ENCODE measurements around the gene AXL.
"Not testable (repeated sequence)": the region's sequence is repeated elsewhere in the genome, so short reads cannot be mapped to it uniquely, and the experiment has no call there.

AXL gene

DNA sequence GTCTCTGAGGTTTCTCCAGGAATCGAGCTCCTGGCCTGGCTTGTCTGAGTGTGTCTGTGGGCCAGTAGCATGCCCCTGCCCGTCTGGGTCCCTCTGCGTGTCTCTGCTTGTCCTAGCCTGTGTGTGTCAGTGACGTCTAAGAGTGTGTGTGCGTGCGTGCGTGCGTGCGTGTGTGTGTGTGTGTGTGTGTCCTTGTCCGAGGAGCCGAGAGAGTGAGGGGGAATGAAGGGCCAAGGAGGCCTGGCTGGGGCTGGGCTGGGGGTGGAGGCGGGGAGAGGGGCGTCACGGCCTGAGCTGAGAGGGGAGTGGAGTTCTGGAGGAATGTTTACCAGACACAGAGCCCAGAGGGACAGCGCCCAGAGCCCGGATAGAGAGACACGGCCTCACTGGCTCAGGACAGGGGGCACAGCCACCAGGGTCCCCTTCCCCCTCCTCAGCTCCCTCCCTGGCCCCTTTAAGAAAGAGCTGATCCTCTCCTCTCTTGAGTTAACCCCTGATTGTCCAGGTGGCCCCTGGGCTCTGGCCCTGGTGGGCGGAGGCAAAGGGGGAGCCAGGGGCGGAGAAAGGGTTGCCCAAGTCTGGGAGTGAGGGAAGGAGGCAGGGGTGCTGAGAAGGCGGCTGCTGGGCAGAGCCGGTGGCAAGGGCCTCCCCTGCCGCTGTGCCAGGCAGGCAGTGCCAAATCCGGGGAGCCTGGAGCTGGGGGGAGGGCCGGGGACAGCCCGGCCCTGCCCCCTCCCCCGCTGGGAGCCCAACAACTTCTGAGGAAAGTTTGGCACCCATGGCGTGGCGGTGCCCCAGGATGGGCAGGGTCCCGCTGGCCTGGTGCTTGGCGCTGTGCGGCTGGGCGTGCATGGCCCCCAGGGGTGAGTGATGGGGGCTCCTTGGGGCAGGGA is at the start of gene AXL:
Gene AXL (plus strand): TSS at position 609 of the 893 bp plus-strand sequence. CDS start 170 bp downstream, at position 779.
- DNase-seq (ENCODE audit: low read depth), result no peak

DNA sequence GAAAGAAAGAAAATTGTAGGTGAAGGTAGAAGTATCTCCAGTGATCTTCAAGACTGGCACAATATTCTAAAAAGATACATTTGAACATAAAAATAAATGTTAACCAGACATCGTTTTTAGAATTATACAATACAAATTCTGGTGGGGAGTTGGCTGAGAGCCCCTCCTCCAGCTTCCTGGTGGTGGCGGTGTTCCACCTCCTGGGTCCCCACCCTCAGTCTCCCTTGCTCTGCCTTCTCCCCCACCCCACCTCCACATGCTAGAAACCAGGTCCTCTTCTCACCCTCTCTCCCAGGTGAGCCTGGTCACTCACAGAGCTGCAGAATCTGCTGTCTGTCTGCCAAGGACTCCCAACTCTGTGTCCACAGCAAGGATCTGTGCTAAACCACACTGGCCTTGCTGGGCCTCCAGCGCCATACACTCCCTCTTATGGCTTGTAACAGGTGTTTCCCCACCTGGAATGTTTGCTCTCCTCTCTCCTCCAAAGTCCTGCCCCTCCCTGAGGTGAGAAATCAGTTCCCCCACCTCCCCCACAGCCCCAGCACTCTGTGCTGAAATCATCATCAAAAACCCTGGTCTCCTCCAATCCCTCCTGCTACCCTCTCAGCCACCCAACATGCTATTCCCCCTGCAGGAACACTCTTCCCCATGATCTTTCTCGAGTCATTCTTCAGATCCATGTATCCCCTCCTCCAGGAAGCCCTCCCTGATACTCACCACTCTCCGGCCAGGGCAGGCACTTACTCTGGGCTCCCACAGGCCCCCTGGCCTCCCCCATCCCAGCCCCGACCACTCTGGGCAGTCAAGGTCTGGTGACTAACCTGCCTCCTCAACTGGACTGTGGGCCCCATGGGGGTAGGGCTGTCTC is 46.5 kb upstream of the AXL start:
- DNase-seq (ENCODE audit: low read depth), result no peak

DNA sequence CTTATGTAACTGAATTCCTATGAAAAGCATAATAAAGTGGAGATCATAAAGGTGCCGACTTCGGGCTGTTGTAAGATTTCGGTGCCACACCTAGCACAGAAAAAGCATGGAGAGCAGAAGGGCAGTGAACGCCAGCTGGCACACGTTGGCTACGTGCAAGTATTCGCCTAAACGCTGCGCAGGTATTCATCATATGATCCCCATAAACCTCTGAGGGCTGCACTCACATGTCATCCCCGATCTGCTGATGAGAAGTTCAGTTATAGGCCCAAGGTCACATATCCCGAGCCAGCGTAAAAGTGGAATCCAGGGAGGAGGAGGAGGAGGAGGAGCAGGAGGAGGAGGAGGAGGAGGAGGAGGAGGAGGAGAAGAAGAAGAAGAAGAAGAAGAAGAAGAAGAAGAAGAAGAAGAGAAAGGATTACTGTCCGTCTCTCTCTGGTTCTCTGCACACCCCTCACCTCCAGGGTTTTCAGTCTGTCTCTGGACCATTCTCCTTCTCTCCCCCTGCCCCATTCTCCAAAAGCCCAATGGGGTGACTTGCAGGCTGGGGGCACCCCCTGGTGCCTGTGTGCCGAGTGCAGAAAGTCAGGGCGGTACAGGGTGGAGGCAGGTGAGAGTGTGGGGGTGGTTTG is 44.6 kb upstream of the AXL start:
- DNase-seq (ENCODE audit: low read depth), result no peak

DNA sequence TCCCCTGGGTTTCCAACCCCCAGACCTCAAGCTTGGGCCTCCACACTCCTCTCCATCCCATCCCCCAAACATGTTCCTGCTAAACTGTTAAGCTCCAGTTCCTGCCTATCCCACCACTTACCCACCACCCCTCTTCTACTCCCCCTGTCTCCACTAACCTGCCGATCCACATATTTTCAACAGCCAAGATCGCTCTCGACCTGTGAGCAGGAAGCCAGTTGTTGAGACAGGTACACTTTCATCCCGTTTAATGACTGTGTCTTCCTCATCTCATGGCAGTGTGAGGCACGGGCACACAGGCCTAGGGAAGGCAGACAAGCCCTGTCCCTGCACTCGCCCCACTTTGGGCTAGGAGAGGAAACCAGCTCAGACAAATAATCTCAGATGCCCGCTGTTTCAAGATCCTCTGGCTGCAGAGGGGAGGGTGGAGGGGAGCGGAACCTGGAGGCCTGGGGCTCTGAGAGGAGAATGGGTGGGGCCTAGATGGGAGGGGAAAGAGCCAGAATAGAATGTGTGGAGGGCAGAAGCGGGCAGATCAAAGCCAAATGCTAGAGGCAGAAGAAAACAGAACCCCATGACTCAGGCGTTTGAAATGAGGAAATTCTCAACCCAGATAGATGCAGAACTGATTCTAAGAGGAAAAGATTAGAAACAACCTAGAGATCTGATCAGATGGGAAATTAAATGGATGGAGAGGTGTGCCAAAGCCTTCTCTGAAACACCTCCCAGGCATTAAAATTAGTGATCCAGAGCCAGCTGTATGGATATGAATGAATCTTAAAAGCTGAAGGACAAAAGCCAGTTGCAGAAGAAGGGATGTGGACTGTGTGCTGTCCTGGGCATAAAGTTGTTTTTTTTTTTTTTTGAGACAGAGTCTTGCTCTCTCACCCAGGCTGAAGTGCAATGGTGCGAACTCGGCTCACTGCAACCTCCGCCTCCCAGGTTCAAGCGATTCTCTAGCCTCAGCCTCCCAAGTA is 42.9 kb upstream of the AXL start:
- DNase-seq (ENCODE audit: low read depth), result peak; percentile 7

DNA sequence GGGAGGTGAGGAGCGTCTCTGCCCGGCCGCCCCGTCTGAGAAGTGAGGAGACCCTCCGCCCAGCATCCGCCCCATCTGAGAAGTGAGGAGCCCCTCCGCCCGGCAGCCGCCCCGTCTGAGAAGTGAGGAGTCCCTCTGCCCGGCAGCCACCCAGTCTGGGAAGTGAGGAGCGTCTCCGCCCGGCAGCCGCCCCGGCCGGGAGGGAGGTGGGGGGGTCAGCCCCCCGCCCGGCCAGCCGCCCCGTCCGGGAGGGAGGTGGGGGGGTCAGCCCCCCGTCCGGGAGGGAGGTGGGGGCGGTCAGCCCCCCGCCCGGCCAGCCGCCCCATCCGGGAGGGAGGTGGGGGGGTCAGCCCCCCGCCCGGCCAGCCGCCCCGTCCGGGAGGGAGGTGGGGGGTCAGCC is 38.9 kb upstream of the AXL start:
- not testable (repeated sequence) for DNase-seq (ENCODE audit: low read depth)

DNA sequence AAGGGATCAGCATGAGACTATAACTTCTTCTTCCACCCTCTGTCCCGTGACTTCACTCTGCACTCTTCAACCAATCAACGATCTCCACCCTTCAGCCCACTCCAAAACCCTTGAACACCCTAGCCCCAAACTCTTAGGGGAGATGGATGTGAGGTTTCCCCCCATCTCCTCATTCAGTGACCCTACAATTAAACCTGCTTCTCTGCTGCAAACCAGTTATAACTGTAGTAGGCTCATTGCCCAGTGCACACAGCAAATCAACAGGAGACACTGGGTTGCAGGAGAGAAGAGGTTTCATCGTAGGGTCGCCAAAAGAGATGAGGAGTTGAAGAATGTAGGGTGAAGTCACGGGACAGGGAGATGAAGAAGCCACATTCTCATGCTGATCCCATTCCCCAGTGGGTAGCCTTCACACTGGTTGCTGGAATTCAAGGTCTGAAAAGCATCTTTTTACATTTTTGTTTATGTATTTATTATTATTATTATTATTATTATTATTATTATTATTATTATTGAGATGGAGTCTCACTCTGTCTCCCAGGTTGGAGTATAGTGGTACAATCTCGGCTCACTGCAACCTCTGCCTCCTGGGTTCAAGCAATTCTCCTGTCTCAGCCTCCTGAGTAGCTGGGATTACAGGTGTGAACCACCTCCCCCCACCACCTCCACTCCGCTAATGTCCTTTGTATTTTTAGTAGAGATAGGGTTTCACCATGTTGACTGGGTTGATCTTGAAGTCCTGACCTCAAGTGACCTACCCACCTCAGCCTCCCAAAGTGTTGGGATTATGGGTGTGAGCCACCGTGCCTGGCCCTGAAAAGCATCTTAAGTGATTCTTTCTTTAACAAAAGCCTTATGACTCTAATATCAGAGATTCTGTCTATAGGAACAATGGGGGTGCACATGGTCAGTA is 31.8 kb upstream of the AXL start:
- DNase-seq (ENCODE audit: low read depth), result no peak

DNA sequence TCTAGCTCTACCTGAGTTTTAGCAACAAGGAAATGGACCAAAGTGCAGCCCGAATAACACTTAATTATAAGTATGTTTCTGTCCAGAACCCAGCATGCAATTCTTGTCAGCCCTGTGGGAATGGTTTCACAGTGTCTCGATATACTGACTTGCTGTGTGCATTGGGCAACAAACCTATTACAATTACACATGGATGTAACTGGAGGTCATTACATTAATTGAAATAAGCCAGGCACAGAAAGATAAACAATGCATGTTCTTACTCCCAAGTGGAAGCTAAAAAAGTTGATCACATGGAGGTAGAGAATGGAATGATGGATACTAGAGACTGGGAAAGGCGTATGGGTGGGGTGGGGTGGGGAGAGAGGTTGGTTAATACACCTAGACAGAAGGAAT is 31.1 kb upstream of the AXL start:
- DNase-seq (ENCODE audit: low read depth), result no peak

DNA sequence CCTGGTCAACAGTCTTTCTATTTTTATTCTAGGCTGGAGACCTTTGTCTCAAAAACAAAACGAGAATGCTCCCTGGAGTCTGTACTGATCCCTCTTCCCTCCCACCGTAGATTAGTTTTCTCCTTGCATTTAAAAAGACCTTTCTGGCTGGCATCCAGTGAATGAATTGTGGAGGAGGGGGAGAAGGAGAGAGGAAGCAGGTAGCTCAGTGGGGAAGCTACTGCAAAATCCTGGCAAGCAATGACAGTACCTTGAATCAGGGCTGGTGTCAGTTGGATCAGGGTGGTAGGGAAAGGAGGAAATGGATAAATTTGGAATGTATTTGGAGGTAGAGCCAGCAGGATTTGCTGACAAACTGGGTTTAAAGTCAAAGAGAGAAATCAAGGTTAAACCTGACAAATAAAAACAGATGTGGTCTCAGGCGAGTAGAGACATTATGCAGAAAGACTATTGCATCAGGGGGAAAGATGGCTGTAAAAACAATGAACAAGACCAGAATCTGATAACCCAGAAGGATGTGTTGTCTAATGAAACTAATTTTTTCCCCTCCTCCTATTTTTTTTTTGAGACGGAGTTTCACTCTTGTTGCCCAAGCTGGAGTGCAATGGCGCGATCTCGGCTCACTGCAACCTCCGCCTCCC is 29.5 kb upstream of the AXL start:
- DNase-seq (ENCODE audit: low read depth), result no peak

DNA sequence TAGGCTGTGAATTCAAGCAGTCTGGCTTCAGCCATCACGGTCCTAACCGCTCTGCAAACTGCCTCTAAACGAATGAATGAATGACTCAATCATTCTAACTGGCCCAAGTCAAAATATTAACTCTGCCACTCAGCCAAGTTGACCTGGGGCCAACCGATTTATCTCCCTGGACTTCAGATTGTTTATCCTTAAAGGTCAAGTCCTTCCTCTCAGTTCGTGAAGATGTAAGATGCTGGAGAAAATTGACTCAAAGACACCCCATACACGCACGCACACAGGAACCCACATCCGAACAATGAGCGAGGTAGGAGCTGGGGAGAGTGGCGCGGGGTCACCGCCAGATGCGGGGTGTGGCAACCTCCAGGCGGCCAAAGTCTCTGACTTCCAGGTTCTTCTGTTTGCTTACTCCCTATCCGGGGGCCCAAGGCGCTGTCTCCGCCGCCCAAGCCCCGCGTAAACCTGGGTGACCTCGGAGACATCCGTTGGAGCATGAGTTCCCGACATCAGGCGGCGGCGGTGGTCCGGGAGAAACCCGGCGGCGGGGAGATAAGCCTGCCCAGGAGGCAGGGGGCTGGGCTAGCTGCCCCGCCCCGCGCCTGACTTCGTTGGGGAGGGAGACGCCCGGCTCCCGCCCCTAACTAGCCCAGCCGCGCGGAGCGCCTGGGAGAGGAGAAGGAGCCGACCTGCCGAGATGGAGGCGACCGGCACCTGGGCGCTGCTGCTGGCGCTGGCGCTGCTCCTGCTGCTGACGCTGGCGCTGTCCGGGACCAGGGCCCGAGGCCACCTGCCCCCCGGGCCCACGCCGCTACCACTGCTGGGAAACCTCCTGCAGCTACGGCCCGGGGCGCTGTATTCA is 26.2 kb upstream of the AXL start, which contains the start of gene CYP2S1:
Gene CYP2S1 (plus strand): TSS at position 646 of the 856 bp plus-strand sequence. CDS start 46 bp downstream, at position 692.
- DNase-seq (ENCODE audit: low read depth), result no peak

DNA sequence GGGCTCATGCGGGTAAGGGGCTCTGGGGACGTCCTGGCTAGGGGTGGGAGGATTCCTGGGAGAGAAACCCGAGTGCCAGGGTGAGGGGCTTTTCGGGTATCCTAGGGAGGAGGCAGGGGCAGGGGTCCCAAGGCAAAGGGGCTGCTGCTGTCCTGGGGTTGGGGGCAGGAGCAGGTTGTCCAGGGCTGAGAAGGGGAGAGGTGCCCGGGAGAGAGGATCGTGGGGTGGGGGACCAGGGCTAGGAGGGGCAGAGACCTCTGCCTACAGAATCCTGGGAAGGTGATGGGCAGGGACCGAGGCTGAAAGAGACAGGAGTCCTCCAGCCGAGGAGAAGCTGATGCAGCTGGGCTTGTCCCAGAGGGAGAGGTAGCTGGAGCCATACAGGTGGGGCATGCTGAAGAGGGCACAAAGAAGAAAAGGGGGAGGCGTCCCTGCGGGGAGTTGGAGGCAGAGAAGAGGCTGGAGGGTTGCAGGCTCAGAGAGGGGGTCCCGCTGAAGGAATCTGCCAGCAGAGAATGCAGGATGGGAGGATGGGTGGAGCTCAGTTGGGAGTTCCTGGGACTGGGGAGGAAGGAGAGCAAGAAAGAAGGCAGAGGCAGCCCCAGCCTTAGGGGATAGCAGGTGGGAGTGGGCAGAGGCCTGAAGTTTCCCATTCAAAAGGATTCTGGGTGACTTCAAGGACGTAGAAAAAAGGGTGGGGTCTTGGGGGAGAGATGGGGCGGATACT is 25.4 kb upstream of the AXL start:
- no peak for DNase-seq (ENCODE audit: low read depth)

DNA sequence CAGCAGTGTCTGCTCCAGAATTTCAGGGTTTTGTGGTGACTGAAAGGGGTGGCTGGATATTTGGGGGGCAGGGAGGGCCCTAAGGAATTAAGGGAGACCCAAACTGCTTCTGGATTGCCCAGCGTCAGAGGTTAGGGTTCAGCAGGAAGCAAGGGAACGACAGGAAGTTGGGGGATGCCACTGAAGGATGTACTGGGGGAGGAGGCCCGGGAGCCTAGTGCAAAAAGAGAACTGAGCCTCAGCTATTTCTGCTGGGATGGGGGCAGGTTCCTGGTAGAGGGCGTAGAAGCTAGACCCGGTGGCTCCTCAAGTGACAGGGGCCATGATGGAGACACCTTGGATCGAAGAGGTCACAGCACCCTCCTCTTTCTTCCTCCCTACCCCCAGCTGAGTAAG is 24.9 kb upstream of the AXL start:
- DNase-seq (ENCODE audit: low read depth), result no peak

DNA sequence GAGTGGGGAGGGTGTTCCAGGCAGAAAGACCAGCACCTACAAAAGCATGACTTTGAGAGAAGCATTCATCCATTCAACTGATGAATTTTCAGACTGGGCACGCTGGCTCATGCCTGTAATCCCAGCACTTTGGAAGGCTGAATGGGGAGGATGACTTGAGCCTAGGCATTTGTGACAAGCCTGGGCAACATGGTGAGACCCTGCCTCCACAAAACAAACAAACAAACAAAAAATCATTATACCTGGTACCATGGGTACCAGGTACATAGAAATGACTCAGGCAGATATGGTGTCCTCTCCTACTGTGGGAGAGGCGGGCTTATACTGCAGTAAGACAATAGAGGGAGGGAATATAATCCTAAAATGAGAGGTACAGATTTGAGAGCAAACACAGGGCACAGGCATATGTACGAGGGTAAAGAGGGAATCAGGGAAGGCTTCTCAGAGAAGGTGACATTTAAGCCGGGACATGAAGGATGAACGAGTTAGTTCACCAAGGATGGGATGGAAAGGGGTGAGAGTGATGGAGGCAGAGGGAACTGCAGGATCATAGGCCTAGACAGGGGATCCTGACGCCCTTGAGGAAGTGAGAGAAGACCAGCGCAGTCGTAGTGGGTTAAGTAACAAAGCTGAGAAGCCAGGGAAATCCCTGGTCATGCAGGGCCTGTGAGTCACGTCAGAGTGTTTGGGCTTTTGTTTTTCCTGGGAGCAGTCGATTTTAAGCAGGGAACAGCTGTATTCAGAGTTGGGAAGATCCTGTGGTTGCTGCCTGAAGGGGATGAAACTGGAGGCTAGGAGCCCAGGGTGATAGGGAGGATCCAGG is 23.1 kb upstream of the AXL start:
- DNase-seq (ENCODE audit: low read depth), result no peak

DNA sequence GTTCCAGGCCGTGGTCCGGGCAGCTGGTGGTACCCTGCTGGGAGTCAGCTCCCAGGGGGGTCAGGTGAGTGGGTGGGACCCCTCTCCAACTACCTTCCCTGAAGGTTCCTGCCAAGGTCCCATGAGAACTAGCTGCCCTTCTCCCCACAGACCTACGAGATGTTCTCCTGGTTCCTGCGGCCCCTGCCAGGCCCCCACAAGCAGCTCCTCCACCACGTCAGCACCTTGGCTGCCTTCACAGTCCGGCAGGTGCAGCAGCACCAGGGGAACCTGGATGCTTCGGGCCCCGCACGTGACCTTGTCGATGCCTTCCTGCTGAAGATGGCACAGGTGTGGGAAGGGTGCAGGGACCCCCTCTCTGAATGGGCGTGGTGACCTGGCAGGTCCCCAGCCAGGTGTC is 20.5 kb upstream of the AXL start:
- DNase-seq (ENCODE audit: low read depth), result no peak

DNA sequence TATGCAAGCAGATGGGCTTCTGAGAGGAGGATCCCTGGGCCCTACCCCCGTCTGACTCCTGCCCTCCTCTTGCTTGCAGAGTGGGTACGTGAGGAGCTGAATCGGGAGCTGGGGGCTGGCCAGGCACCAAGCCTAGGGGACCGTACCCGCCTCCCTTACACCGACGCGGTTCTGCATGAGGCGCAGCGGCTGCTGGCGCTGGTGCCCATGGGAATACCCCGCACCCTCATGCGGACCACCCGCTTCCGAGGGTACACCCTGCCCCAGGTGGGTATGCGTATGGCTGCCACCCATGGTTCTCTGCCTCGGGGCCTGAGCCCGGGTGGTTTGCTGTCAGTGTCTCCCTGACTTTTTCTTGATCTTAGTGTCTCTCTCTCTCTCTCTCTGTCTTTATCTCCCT is 15.7 kb upstream of the AXL start:
- no peak for DNase-seq (ENCODE audit: low read depth)

DNA sequence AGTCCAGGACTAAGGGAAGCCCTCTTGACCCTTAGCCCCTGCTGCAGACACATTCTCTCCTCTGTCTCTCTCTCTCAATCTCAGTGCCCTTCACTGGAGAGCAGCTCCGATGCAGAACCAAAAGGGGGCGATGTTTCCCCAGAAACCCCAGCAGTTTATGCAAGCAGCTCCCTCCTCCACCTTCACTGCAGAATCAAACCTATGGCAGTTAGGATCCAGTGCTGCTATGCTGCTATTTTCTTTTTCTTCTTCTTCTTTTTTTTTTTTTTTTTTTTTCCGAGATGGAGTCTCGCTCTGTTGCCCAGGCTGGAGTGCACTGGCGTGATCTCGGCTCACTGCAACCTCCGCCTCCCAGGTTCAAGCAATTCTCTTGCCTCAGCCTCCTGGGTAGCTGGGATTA is 14.7 kb upstream of the AXL start:
- peak; percentile 56 for DNase-seq (ENCODE audit: low read depth)

DNA sequence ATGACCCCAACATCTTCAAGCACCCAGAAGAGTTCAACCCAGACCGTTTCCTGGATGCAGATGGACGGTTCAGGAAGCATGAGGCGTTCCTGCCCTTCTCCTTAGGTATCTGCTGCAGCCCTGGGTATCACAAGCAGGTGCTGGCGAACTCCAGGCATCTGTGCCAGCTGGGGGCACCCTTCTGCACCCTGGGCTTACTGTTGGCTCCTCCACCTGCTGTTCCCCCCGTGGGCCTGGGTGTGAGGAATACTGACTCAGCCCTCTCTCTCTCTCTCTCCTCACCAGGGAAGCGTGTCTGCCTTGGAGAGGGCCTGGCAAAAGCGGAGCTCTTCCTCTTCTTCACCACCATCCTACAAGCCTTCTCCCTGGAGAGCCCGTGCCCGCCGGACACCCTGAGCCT is 13.0 kb upstream of the AXL start:
- DNase-seq (ENCODE audit: low read depth), result no peak

DNA sequence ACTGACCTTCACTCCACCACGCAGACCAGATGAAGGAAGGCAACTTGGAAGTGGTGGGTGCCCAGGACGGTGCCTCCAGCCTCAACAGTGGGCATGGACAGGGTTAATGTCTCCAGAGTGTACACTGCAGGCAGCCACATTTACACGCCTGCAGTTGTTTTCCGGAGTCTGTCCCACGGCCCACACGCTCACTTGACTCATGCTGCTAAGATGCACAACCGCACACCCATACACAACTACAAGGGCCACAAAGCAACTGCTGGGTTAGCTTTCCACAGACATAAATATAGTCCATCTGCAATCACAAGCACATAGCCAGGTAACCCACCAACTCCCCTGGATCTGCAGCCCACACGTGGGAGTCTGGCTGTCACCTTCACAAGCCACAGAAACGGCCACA is 12.6 kb upstream of the AXL start:
- no peak for DNase-seq (ENCODE audit: low read depth)

Measured in stimulated activated CD8-positive, alpha-beta memory T cell treated with anti-CD3 and anti-CD28 coated beads, Interleukin-12 subunit alpha, Interleukin-12 subunit beta, amount 100 ng/mL, for 4 hours (primary cell).